ENCODE results near the gene KCNN1. TPM values are rescaled to one million over a fixed set of nuclear protein-coding genes. Genes with fewer than 3 reads are reported as not detected.

KCNN1 gene
- total and polyA plus RNA-seq, 2 experiments from 2014 or later, result 2.2 to 29.8 TPM

DNA sequence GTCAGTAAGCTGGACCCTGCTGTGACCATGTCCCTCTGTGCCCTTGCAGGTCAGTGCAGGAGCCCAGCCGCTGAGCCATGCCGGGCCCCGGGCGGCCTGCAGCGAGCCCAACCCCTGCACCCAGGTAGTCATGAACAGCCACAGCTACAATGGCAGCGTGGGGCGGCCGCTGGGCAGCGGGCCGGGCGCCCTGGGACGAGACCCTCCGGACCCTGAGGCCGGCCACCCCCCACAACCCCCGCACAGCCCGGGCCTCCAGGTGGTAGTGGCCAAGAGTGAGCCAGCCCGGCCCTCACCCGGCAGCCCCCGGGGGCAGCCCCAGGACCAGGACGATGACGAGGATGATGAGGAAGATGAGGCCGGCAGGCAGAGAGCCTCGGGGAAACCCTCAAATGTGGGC, 6.9 kb downstream of the KCNN1 start:
- Mint-ChIP-seq H3K27ac (no peak overlapping the region), H3K4me3 (no peak overlapping the region), H3K27me3 (ENCODE audit: insufficient read depth, low read depth, poor library complexity) (peaks cover 7% of the 10 kb centered on the region), H3K4me1 (no peaks in the 10 kb centered on the region), H3K9me3 (no peaks in the 10 kb centered on the region), H3K36me3 (ENCODE audit: low read depth) (peaks cover 2% of the 10 kb centered on the region; the same call in 2 of the 3 replicates)
- H3K9me2 ChIP-seq (ENCODE audit: insufficient read depth), result no peaks in the 10 kb centered on the region
- DNase-seq (ENCODE audit: low spot score), result no peak
- no peak overlapping the region for H3K4me3 ChIP-seq
- no peak for ATAC-seq
- no peaks in the 10 kb centered on the region for H3K79me2 ChIP-seq (replicated peaks; ENCODE audit: insufficient read depth)
- TF ChIP-seq CREB1 (CRISPR knock-in tag; IDR thresholded peaks at IDR 0.05; ENCODE audit: low read depth) (no peak), EZH2 (IDR thresholded peaks at IDR 0.05; ENCODE audit: low read depth, unreplicated experiment) (no peak)
- H3K36me3 ChIP-seq (ENCODE audit: insufficient read depth), result no peaks in the 10 kb centered on the region
- H3K4me2 ChIP-seq, result no peak overlapping the region
- no peaks in the 10 kb centered on the region for H4K20me1 ChIP-seq (replicated peaks; ENCODE audit: insufficient read depth)
- H3K4me1 ChIP-seq (ENCODE audit: insufficient read depth), result no peaks in the 10 kb centered on the region
- H2AFZ ChIP-seq, result no peak overlapping the region
- H3K27ac ChIP-seq (ENCODE audit: low read depth), result no peak overlapping the region
- H3F3A ChIP-seq (replicated peaks; ENCODE audit: low read depth), result no peaks in the 10 kb centered on the region
- no peaks in the 10 kb centered on the region for H3K27me3 ChIP-seq (ENCODE audit: insufficient read depth)

DNA sequence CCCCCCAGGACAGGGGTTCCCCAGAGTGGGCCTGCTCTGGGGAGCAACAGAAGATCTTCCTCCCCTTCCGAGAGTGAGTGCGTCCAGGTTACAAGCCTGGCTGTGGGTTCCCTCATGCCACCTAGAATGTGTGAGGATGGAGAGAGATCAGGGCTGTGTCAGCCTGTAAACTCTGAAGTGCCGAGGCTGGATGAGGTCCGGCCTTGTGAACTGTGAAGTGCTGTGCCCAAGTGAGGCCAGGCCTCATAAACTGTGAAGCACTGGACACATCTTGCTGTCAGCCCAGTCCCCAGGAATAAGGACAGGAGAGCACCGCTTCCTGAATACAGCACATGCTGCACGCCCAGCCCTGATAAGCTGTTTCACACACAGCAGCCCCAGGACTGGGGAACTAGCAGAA, 7.6 kb downstream of the KCNN1 start:
- TF ChIP-seq, protein P1, sequence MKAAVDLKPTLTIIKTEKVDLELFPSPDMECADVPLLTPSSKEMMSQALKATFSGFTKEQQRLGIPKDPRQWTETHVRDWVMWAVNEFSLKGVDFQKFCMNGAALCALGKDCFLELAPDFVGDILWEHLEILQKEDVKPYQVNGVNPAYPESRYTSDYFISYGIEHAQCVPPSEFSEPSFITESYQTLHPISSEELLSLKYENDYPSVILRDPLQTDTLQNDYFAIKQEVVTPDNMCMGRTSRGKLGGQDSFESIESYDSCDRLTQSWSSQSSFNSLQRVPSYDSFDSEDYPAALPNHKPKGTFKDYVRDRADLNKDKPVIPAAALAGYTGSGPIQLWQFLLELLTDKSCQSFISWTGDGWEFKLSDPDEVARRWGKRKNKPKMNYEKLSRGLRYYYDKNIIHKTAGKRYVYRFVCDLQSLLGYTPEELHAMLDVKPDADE (IDR thresholded peaks at IDR 0.05), result no peak
- TF ChIP-seq, protein P2, sequence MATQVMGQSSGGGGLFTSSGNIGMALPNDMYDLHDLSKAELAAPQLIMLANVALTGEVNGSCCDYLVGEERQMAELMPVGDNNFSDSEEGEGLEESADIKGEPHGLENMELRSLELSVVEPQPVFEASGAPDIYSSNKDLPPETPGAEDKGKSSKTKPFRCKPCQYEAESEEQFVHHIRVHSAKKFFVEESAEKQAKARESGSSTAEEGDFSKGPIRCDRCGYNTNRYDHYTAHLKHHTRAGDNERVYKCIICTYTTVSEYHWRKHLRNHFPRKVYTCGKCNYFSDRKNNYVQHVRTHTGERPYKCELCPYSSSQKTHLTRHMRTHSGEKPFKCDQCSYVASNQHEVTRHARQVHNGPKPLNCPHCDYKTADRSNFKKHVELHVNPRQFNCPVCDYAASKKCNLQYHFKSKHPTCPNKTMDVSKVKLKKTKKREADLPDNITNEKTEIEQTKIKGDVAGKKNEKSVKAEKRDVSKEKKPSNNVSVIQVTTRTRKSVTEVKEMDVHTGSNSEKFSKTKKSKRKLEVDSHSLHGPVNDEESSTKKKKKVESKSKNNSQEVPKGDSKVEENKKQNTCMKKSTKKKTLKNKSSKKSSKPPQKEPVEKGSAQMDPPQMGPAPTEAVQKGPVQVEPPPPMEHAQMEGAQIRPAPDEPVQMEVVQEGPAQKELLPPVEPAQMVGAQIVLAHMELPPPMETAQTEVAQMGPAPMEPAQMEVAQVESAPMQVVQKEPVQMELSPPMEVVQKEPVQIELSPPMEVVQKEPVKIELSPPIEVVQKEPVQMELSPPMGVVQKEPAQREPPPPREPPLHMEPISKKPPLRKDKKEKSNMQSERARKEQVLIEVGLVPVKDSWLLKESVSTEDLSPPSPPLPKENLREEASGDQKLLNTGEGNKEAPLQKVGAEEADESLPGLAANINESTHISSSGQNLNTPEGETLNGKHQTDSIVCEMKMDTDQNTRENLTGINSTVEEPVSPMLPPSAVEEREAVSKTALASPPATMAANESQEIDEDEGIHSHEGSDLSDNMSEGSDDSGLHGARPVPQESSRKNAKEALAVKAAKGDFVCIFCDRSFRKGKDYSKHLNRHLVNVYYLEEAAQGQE (IDR thresholded peaks at IDR 0.05; ENCODE audit: unreplicated experiment), result no peak
- no peak for TF ChIP-seq ZNF114 (CRISPR knock-in tag; IDR thresholded peaks at IDR 0.05)
- TF ChIP-seq ZNF331 (CRISPR knock-in tag; IDR thresholded peaks at IDR 0.05; ENCODE audit: low read depth), result no peak
- TF ChIP-seq EZH2phosphoT487 (IDR thresholded peaks at IDR 0.05; ENCODE audit: unreplicated experiment), result no peak
- TF ChIP-seq, protein P3, sequence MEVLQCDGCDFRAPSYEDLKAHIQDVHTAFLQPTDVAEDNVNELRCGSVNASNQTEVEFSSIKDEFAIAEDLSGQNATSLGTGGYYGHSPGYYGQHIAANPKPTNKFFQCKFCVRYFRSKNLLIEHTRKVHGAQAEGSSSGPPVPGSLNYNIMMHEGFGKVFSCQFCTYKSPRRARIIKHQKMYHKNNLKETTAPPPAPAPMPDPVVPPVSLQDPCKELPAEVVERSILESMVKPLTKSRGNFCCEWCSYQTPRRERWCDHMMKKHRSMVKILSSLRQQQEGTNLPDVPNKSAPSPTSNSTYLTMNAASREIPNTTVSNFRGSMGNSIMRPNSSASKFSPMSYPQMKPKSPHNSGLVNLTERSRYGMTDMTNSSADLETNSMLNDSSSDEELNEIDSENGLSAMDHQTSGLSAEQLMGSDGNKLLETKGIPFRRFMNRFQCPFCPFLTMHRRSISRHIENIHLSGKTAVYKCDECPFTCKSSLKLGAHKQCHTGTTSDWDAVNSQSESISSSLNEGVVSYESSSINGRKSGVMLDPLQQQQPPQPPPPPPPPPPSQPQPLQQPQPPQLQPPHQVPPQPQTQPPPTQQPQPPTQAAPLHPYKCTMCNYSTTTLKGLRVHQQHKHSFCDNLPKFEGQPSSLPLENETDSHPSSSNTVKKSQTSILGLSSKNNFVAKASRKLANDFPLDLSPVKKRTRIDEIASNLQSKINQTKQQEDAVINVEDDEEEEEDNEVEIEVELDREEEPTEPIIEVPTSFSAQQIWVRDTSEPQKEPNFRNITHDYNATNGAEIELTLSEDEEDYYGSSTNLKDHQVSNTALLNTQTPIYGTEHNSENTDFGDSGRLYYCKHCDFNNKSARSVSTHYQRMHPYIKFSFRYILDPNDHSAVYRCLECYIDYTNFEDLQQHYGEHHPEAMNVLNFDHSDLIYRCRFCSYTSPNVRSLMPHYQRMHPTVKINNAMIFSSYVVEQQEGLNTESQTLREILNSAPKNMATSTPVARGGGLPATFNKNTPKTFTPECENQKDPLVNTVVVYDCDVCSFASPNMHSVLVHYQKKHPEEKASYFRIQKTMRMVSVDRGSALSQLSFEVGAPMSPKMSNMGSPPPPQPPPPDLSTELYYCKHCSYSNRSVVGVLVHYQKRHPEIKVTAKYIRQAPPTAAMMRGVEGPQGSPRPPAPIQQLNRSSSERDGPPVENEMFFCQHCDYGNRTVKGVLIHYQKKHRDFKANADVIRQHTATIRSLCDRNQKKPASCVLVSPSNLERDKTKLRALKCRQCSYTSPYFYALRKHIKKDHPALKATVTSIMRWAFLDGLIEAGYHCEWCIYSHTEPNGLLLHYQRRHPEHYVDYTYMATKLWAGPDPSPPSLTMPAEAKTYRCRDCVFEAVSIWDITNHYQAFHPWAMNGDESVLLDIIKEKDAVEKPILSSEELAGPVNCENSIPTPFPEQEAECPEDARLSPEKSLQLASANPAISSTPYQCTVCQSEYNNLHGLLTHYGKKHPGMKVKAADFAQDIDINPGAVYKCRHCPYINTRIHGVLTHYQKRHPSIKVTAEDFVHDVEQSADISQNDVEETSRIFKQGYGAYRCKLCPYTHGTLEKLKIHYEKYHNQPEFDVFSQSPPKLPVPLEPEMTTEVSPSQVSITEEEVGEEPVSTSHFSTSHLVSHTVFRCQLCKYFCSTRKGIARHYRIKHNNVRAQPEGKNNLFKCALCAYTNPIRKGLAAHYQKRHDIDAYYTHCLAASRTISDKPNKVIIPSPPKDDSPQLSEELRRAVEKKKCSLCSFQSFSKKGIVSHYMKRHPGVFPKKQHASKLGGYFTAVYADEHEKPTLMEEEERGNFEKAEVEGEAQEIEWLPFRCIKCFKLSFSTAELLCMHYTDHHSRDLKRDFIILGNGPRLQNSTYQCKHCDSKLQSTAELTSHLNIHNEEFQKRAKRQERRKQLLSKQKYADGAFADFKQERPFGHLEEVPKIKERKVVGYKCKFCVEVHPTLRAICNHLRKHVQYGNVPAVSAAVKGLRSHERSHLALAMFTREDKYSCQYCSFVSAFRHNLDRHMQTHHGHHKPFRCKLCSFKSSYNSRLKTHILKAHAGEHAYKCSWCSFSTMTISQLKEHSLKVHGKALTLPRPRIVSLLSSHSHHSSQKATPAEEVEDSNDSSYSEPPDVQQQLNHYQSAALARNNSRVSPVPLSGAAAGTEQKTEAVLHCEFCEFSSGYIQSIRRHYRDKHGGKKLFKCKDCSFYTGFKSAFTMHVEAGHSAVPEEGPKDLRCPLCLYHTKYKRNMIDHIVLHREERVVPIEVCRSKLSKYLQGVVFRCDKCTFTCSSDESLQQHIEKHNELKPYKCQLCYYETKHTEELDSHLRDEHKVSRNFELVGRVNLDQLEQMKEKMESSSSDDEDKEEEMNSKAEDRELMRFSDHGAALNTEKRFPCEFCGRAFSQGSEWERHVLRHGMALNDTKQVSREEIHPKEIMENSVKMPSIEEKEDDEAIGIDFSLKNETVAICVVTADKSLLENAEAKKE (CRISPR knock-in tag; IDR thresholded peaks at IDR 0.05), result no peak
- no peak for TF ChIP-seq STAT1 (IDR thresholded peaks at IDR 0.05; ENCODE audit: unreplicated experiment)
- TF ChIP-seq CREB1 (CRISPR knock-in tag; IDR thresholded peaks at IDR 0.05; ENCODE audit: low read depth), result no peak
- no peak overlapping the region for H3K4me2 ChIP-seq
- Mint-ChIP-seq H3K9me3 (no peaks in the 10 kb centered on the region), H3K4me1 (no peaks in the 10 kb centered on the region), H3K36me3 (ENCODE audit: low read depth) (peaks cover 2% of the 10 kb centered on the region; the same call in 2 of the 3 replicates), H3K27ac (no peak overlapping the region), H3K4me3 (no peak overlapping the region), H3K27me3 (ENCODE audit: insufficient read depth, low read depth, poor library complexity) (peaks cover 8% of the 10 kb centered on the region)
- H3K27ac ChIP-seq (ENCODE audit: low read depth), result no peak overlapping the region
- H4K20me1 ChIP-seq (replicated peaks; ENCODE audit: insufficient read depth), result no peaks in the 10 kb centered on the region
- ATAC-seq (no peak), DNase-seq (ENCODE audit: low spot score) (no peak)
- H2AFZ ChIP-seq, result no peak overlapping the region
- no peaks in the 10 kb centered on the region for H3K27me3 ChIP-seq (ENCODE audit: insufficient read depth)
- H3F3A ChIP-seq (replicated peaks; ENCODE audit: low read depth), result no peaks in the 10 kb centered on the region
- H3K36me3 ChIP-seq (ENCODE audit: insufficient read depth), result no peaks in the 10 kb centered on the region
- no peak overlapping the region for H3K4me3 ChIP-seq
- H3K79me2 ChIP-seq (replicated peaks; ENCODE audit: insufficient read depth), result no peaks in the 10 kb centered on the region
- no peaks in the 10 kb centered on the region for H3K9me2 ChIP-seq (ENCODE audit: insufficient read depth)
- no peaks in the 10 kb centered on the region for H3K4me1 ChIP-seq (ENCODE audit: insufficient read depth)
